Smooth muscle cell (in vitro differentiated cells): ENCODE results near the gene MCM5. TPM values are rescaled to one million over a fixed set of nuclear protein-coding genes. Genes with fewer than 3 reads are reported as not detected.

ENCODE experiments used
- DNase-seq: peaks from one replicate; lab custom pipeline; 2025; ENCODE audit not compliant: unreplicated experiment; lab: John Stamatoyannopoulos, UW
- H2AFZ ChIP-seq: fragments of 200-600 bp; sonication (generic); 2 replicates; pipeline ENCODE4 v1.6.0; 2016; ENCODE audit warnings: antibody characterized with exemption, low read depth, mild to moderate bottlenecking
- H3F3A ChIP-seq: fragments of 200-600 bp; sonication (generic); 2 replicates; pipeline ENCODE4 v1.6.0; 2017; ENCODE audit warnings: antibody characterized with exemption, low read depth
- H3K27ac ChIP-seq: fragments of 200-600 bp; sonication (generic); 2 replicates; pipeline ENCODE4 v1.5.1; 2016; ENCODE audit warnings: low read depth, mild to moderate bottlenecking
- H3K27me3 ChIP-seq: fragments of 200-600 bp; sonication (generic); 2 replicates; pipeline ENCODE4 v1.6.1; 2016; ENCODE audit warnings: low read depth, mild to moderate bottlenecking
- H3K36me3 ChIP-seq: fragments of 200-600 bp; sonication (generic); 2 replicates; pipeline ENCODE4 v1.5.1; 2016; ENCODE audit warnings: low read depth
- H3K4me1 ChIP-seq: fragments of 200-600 bp; sonication (generic); 2 replicates; pipeline ENCODE4 v1.5.1; 2016; ENCODE audit warnings: low read depth
- H3K4me2 ChIP-seq: fragments of 200-600 bp; sonication (generic); 2 replicates; pipeline ENCODE4 v1.6.0; 2016; ENCODE audit warnings: mild to moderate bottlenecking
- H3K4me3 ChIP-seq: fragments of 200-600 bp; sonication (generic); 2 replicates; pipeline ENCODE4 v1.5.1; 2016; ENCODE audit warnings: mild to moderate bottlenecking
- H3K79me2 ChIP-seq: fragments of 200-600 bp; sonication (generic); 2 replicates; pipeline ENCODE4 v1.6.0; 2016; ENCODE audit warnings: low read depth, mild to moderate bottlenecking
- H3K9ac ChIP-seq: fragments of 200-600 bp; sonication (generic); 2 replicates; pipeline ENCODE4 v1.6.0; 2016; ENCODE audit warnings: low read depth
- H3K9me3 ChIP-seq: fragments of 200-600 bp; sonication (generic); replicated peaks from 2 replicates; pipeline ENCODE4 v1.5.1; 2016; ENCODE audit warnings: low read depth
- H4K20me1 ChIP-seq: fragments of 200-600 bp; sonication (generic); 2 replicates; pipeline ENCODE4 v1.6.0; 2016; ENCODE audit warnings: low read depth
- CTCF ChIP-seq: fragments of 200-600 bp; sonication (generic); IDR thresholded peaks from 2 replicates; pipeline ENCODE4 v1.5.1; 2017; ENCODE audit warnings: borderline replicate concordance, mild to moderate bottlenecking, antibody characterized with exemption; ENCODE audit not compliant: insufficient read depth, poor library complexity, severe bottlenecking
- WGBS: methylation state at CpG from one replicate; pipeline ENCODE4 v1.1.7; 2016; ENCODE audit warnings: low lambda C conversion rate; 5-methylcytosine and 5-hydroxymethylcytosine counted together
- polyA plus RNA-seq: library from polyadenylated mRNA; unstranded; fragments of >200 nt; fragmentation: Nextera tagmentation; extraction: Ambion mirVana; gene quantifications from 2 replicates; pipeline ENCODE4 v1.2.1, GENCODE V29; 2016
- total RNA-seq: library from RNA; depleted of rRNA; stranded (reverse); fragments of >200 nt; gene quantifications from 2 replicates; pipeline ENCODE4 v1.2.3, GENCODE V29; 2014

The MCM5 gene
- total and polyA plus RNA-seq, 2 experiments from 2014 or later: 28.7 to 31.9 TPM

GRCh38 chr22:35452351-35452781, 52.4 kb downstream of the MCM5 start:
- DNase-seq: no peak
- Histone ChIP-seq H3K27me3 (peaks cover 5% of the 10 kb centered on the region), H3K9me3 (no peaks in the 10 kb centered on the region), H3K4me1 (no peaks in the 10 kb centered on the region), H3K9ac (no peak overlapping the region), H2AFZ (no peak overlapping the region), H3K4me3 (no peak overlapping the region), H3K4me2 (no peak overlapping the region), H3K79me2 (no peaks in the 10 kb centered on the region), H3K27ac (no peak overlapping the region), H3K36me3 (no peaks in the 10 kb centered on the region), H4K20me1 (no peaks in the 10 kb centered on the region), H3F3A (no peaks in the 10 kb centered on the region)
- no peak for TF ChIP-seq CTCF
- WGBS: 92% methylated on average over 15 of the region's 15 CpGs

- WGBS: 76% methylated on average over 13 of the region's 13 CpGs
- Histone ChIP-seq H3K9me3 (no peaks in the 10 kb centered on the region), H4K20me1 (no peaks in the 10 kb centered on the region), H3K4me1 (peaks cover 4% of the 10 kb centered on the region), H2AFZ (no peak overlapping the region), H3K9ac (no peak overlapping the region), H3K79me2 (no peaks in the 10 kb centered on the region), H3K4me3 (no peak overlapping the region), H3K4me2 (no peak overlapping the region), H3K27ac (no peak overlapping the region), H3K27me3 (peaks cover 5% of the 10 kb centered on the region), H3F3A (no peaks in the 10 kb centered on the region), H3K36me3 (no peaks in the 10 kb centered on the region)
- TF ChIP-seq CTCF: no peak
- no peak for DNase-seq
These were observed 53.1 kb downstream of the MCM5 start for GRCh38 chr22:35452810-35453743.

- Histone ChIP-seq H4K20me1 (no peaks in the 10 kb centered on the region), H3K79me2 (no peaks in the 10 kb centered on the region), H2AFZ (no peak overlapping the region), H3K27me3 (peaks cover 5% of the 10 kb centered on the region), H3K9ac (no peak overlapping the region), H3K27ac (no peak overlapping the region), H3K4me3 (no peak overlapping the region), H3K9me3 (no peaks in the 10 kb centered on the region), H3K4me1 (peaks cover 11% of the 10 kb centered on the region), H3F3A (no peaks in the 10 kb centered on the region), H3K36me3 (no peaks in the 10 kb centered on the region), H3K4me2 (no peak overlapping the region)
- 90% methylated on average over 9 of the region's 9 CpGs for WGBS
- no peak for DNase-seq
- no peak for TF ChIP-seq CTCF
These were observed 54.6 kb downstream of the MCM5 start for GRCh38 chr22:35454416-35455054.
